ENCODE results near the gene HAUS6.
"Not testable (repeated sequence)": the region's sequence is repeated elsewhere in the genome, so short reads cannot be mapped to it uniquely, and the experiment has no call there.

HAUS6 gene

DNA sequence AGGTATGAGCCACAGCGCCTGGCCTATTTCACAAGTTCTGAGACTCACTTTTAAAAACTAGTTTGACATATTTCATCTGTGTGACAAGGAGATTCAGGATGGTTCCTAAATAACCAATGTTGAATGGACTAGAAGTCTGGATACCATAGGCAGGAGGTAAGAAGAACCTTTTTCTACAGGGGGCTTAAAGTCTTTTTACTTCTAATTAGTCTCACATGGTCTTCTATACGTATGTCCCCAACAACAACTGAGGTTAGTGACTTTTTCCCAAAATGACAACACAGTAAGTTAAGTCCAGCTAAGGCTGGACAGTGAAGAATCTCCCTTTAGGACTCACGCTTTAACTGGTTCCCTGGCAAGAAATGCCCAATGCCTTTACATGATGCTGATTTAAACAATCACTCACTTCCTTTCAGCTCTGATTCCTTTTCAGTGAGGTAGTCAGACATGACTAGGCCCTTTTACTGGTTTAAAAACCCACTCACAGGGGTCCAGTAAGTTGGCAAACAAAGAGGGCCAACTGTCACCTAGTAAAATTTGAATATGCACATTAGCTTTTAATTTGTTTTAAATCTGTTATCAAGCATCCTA, 12.1 kb upstream of the HAUS6 start:
- DNase-seq = no peak

DNA sequence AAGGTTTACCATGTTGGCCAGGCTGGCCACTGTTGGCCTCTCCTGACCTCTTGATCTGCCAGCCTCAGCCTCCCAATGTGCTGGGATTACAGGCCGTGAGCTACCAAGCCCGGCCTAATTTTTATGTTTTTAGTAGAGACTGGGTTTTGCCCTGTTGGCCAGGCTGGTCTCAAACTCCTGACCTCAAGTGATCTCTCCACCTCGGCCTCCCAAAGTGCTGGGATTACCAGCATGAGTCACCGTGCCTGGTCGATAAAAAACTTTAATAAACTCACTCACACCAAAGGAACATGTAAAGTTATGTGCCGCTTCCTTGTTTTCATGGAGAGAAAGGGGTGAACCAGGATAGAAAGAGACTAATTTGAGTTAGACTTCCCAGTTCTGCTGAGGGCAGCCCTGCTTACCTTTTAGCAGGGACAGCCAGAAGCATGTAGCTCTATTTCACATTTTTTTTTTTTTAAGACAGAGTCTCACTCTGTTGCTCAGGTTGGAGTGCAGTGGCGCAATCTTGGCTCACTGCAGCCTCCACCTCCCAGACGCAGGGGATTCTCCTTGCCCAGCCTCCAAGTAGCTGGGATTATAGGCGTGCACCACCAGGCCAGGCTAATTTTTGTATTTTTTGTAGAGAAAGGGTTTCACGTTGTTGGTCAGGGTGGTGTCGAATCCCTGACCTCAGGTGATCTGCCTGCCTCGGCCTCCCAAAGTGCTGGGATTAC, 11.4 kb upstream of the HAUS6 start:
- DNase-seq = no peak

DNA sequence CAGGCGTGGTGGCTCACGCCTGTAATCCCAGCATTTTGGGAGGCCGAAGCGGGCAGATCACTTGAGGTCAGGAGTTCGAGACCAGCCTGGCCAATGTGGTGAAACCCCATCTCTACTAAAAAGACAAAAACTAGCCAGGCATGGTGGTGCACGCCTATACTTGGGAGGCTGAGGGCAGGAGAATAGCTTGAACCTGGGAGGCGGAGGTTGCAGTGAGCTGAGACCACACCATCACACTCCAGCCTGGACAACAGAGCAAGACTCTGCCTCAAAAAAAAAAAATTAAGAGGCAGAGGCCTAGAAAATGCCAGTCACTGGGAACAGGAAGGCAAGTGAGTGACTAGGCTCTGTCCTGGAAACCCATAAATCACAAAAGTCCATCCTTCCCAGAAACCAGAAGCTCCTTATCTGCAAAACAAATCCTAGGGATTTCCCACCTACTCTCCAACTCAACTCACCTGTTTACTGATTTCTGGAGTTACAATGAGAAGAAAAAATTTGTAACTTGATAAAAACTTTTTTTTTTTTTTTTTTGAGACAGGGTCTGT, 10.4 kb upstream of the HAUS6 start:
- not testable (repeated sequence) for DNase-seq

DNA sequence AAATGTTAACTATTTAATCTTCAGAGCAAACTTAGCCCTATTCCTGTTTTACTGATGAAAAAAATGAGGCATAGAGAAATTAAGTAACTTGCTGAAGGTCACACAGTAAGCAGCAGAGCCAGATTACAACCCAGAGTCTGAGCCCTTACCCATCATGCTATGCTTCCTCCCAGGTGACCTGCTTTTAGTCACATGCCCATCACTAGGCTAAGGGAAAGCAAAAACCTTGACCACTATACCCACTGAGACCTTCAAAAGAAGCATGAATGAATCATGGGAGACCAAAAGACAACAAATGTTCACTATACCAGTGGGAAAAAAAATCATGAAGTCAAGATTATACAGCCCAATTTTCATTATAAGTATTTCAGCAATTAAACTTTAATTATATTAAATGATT, 5.3 kb upstream of the HAUS6 start:
- no peak for DNase-seq

DNA sequence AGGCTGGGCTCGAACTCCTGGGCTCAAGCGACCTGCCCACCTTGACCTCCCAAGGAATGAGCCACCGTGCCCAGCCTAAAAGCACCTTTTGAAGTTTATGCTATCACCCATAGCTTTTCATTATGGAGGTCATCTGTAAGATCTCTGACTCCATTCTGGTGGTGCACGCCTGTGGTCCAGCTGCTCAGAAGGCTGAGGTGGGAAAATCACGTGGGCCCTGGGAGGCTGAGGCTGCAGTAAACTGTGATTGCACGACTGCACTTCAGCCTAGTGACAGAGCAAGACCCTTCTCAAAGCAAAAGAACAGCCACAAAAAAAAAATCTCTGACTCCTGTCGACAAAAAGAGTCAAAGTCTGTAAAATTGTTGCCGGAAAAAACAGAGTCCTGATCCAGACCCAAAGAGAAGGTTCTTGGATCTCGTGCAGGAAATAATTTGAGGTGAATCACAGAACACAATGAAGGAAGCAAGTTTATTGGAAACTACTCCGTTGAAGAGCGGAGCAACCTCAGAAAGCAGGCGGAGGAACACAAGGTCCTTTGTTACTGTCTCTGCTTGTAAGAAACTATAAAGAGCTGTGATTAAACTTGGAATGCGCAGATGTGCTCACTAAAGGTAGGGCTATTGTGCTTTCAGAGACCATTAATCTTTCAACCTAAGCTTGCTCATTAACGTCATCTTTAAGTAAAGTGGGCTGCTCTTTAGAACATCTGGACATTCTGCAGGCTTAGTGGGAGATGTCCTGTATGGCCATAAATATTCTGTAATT, 2.0 kb upstream of the HAUS6 start:
- DNase-seq = no peak

DNA sequence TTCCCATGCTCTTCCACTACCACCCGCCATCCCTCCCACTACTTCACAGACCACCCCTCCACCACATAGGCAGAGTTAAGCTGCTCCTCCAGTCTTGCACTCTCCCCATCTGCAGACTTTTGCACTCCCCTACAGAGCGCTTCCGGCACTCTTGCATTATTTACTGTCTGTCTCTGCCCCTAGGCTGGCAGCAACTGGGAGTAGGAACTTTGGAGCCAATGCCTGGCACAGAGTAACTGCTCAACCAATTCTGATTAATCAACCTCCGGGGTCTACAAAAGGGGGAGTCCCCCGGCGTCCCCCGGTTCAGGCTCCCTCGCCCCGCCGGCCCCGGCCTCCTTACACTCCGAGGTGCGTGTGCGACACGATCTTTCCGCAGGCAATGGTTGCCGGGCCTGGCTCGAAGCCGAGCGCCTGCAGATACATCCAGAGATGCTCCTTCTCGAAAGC, 498 bp downstream of the HAUS6 start:
- DNase-seq = peak; percentile 24

DNA sequence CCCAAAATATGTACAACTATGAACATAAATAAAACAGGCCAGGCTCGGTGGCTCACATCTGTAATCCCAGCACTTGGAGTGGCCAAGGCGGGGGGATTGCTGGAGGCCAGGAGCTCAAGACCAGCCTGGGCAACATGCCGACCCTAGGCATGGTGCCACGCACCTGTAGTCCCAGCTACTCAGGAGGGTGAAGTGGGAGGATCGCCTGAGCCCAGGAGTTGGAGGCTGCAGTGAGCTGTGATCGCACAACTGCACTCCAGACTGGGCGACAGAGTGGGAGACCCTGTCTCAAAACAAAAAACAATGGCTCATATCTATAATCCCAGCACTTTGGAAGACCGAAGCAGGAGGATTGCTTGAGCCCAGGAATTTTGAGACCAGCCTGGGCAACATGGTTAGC, 1.5 kb downstream of the HAUS6 start:
- no peak for DNase-seq

DNA sequence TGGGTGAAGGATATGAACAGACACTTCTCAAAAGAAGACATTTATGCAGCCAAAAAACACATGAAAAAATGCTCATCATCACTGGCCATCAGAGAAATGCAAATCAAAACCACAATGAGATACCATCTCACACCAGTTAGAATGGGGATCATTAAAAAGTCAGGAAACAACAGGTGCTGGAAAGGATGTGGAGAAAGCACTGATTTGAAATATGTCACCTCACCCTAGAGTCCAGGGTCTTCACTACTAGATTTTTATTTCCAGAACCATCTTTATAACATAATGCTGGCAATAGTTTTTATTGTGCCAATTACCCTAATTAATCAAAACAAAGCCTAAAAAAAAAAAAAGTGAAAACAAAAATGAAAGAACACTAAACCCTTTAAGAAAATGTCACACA, 5.3 kb downstream of the HAUS6 start:
- not testable (repeated sequence) for DNase-seq

DNA sequence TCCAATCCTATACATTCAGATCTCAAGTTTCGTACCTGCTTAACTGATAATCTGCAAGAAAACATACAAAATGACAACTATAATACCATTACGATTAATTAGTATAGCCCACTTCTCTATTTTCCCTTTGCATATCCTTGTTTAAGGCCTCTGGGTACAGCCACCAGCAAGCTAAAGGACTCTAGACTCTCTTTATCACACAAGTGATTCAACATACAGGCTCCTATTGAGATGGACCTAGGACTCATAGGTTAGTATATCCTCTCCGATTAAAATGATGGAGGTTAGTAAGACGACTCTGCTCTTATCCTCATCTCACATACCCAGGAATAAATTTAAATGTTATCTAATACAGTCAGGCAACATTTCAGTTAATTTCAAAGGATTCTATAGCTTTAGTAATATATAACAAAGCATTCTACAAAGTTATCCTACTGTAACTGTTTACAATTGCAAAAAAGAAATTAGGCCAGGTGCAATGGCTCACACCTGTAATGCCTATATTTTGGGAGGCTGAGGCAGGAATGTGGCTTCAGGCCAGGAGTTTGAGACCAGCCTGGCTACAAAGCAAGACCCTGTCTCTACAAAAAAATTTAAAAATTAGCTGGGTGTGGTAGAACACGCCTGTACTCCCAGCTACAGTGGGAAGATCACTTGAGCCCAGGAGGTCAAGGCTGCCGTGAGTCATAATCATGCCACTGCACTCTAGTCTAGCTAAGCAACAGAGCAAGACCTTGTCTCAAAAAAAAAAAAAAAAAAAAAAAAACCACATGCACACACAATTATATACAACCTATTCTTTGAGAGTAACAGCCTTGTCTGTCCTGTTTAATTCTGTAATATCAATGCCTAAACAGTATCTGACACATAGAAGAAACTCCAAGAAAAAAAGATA, 15.4 kb downstream of the HAUS6 start:
- no peak for DNase-seq

DNA sequence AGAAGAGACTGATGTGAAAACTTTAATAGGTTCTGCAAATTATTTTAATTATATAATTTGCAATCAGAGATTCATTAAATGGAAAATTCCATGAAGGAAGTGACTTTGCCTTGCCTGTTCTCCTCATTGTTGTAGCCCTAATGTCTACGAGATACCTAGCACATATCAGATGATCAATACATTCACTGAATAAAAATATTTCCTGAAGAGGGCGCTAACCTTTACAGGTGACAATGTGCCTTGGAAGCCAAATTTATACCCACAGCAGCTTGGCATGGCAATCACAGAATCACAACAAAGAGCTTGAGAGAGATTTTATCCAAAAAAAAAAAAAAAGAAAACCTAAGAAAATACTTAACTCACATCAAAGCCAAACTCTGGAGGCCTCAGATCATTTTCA, 17.4 kb downstream of the HAUS6 start:
- peak; percentile 64 for DNase-seq

DNA sequence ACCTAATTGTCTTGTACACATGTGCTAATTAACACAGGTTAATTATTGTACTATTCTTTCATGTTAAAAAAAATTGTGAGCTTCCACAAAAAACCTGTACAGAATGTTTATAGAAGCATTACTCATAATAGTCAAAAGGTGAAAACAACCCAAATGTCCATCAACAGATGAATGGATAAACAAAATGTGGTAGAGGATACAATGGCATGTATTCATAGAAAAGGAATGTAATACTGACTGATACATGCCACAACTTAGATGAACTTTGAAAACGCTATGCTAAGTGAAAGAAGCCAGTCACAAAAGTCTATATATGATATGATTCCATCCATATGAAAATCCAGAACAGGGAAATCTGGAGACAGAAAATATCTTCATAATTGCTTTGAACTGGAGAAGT, 27.9 kb downstream of the HAUS6 start:
- DNase-seq = no peak

DNA sequence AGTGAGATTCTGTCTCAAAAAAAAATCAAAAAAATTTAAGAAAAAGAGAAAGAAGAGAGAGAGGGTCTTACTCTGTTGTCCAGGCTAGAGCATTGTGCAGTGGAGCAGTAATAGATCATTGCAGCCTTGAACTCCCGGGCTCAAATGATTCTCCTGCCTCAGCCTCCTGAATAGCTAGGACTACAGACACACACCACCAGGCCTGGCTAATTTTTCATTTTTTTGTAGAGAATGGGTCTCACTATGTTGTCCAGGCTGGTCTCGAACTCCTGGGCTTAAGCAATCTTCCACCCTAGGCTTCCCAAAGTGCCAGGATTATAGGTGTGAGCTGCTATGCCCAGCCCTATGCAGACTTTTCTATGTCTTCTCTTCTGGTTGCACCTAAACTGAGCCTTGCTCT, 28.5 kb downstream of the HAUS6 start:
- no peak for DNase-seq

DNA sequence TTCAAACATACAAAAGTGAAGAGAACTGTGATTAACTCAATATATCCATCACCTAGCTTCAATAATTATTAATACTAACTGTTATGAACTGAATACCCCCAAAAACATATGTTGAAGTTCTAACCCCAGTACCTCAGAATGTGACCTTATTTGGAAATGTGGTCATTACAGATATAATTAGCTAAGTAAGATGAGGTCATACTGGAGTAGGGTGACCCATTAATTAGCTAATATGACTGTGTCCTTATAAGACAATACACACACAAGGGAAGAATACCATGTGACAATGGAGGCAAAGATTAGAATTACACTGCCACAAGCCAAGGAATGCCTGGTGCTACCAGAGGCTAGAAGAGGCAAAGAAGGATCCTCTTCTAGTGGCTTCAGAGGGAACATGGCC, 45.7 kb downstream of the HAUS6 start:
- no peak for DNase-seq

DNA sequence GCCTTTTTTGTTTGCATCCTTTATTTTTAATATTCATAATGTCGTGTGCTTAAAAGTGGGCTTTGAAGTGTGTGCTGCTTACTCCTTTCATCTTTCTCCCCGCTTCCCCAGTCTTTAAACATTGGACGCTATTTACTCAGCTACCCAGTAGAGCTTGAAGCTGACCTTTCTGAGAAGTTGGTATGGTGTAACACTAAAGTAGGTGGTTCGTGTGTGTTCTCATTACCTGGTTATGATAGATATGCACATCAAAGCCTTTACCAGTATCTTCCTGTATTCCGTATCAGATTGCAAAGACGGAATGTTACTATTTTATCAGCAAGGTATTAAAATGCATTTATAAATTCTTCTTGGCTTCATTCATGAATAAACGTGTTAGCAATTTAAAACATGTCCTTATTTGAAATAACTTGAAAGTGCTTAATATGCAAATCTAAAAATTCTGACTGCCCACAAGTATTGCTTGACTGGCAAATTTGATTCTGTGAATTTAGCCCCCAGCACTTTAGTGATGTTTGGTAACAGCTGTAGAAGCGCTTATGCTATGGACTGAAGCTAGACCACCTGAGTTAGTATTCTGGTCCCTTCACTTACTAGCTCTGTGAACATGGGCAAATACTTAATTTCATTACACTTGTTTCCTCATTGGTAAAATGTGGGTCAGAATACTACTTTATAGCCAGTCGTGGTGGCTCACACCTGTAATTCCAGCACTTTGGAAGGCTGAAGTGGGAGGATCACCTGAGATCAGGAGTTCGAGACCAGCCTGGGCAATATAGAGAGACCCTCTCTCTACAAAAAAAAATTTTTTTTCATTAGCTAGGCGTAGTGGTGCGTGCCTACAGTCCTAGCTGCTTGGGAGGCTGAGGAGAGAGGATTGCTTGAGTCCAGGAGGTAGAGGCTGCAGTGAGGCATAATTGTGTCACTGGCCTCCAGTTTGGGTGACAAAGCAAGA, 51.8 kb downstream of the HAUS6 start:
- no peak for DNase-seq

DNA sequence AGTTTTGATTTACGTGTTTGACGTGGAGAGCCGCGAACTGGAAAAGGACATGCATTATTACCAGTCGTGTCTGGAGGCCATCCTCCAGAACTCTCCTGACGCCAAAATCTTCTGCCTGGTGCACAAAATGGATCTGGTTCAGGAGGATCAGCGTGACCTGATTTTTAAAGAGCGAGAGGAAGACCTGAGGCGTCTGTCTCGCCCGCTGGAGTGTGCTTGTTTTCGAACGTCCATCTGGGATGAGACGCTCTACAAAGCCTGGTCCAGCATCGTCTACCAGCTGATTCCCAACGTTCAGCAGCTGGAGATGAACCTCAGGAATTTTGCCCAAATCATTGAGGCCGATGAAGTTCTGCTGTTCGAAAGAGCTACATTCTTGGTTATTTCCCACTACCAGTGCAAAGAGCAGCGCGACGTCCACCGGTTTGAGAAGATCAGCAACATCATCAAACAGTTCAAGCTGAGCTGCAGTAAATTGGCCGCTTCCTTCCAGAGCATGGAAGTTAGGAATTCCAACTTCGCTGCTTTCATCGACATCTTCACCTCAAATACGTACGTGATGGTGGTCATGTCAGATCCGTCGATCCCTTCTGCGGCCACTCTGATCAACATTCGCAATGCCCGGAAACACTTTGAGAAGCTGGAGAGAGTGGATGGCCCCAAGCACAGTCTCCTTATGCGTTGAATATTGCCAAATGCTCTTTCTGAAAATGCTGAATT, 52.6 kb downstream of the HAUS6 start:
- no peak for DNase-seq

DNA sequence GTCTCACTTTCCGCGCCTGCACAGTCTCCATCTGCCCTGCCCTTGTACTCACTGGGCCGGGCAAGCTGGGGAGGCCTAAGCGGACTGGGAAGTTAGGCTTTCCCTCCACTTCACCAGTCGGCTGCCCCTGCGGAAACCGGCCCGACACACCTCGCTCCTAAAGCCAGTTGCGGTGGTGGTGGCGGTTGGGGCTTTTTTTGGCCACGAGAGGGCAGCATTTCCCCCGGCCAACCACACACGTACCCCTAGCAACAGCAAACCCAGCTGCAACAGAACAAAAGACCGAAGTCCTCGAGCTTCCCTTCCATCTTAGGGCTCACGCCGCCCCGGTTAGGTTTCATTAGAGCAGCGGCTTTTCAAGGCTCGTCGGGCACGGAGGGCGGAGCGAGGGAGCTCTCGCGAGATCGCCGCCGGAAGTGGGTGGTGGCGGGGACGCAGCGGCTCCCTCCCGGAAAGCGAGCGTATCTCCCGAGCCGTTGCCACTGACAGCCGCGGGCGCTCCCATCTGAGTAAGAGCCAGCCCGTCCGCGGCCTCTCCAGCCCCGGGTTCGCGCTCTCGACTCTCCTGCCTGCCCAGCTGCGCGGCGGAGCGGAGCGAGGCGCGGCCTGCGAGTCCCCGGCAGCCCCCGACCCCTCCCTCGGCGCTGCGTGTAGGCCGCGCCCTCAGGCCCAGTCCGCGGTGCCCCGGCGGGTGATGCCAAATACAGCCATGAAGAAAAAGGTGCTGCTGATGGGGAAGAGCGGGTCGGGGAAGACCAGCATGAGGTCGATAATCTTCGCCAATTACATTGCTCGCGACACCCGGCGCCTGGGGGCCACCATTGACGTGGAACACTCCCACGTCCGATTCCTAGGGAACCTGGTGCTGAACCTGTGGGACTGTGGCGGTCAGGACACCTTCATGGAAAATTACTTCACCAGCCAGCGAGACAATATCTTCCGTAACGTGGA, 53.5 kb downstream of the HAUS6 start, which contains the start of gene RRAGA:
Gene RRAGA, plus strand, starts transcription at position 462 of the 951 bp plus-strand sequence. Its CDS starts 233 bp downstream, at position 695.
- DNase-seq = peak; percentile 95

DNA sequence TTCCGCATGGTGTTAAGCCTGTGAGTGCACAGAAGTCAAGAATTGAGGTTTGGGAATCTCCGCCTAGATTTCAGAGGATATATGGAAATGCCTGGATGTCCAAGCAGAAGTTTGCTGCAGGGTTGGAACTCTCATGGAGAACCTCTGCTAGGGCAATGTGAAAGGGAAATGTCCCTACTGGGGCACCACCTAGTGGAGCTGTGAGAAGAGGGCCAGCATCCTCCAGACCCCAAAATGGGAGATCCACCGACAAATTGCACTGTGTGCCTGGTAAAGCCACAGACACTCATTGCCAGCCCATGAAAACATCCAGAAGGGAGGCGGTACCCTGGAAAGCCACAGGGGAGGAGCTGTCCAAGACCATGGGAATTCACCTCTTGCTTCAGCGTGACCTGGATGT, 66.1 kb downstream of the HAUS6 start:
- DNase-seq = no peak

DNA sequence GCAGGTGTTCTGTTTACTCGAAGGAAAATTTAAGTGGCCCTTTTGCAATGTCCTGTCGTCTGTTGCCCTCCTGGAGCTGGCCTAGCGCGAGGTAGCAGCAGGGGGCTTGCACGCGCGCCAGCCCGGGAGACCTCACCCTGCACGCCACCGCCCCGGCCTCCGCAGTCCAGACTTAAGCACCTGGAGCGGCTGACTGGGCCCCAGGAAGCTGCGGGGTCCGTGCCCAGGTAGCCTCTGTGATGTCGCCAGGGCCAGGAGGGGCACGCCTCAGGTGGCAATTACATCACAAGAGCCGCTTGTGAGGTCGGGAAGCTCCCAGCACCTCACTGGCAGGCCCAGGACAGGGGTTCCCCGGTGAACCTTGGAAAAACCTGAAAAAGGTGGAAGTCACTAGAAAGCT, 69.7 kb downstream of the HAUS6 start, which contains the start of gene SAXO1:
Gene SAXO1, minus strand, starts transcription at position 195 of the 400 bp plus-strand sequence. CDS start 301 bp downstream, outside the sequence.
- DNase-seq = no peak

DNA sequence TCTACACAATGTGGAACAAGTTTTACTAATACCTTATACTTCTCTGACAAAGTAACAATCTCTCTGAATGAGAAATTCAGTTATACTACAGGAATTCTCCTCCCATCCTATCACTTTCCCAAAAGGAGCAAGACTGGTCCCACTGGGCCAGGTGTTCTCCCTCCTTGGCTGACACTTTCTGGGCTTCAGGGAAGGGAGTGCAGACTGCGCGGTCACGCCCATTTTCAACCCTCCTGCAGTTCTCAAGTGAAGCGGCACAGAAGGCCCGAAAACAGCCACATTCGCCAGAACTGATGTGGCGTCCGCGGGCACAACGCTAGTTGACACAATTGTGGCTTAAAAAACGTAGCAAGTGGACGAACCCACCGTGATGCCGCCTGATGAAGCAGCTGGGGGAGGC, 70.3 kb downstream of the HAUS6 start:
- DNase-seq = no peak

All from CD4-positive, alpha-beta T cell treated with Interleukin-4 for 4 hours (primary cell).